ENCODE results near the gene REEP1. TPM values are rescaled to one million over a fixed set of nuclear protein-coding genes. Genes with fewer than 3 reads are reported as not detected.
"Not testable (repeated sequence)": the region's sequence is repeated elsewhere in the genome, so short reads cannot be mapped to it uniquely, and the experiment has no call there.

REEP1 gene
- total and polyA plus RNA-seq, 2 of the 13 experiments (the other 11 are each of a cell fraction or from before 2014, with no cell fraction given), result 0.27 TPM; not detected in 1

GRCh38 chr2:86228574-86228973, 108.9 kb downstream of the REEP1 start:
- Histone ChIP-seq H3K4me1 (ENCODE audit: insufficient read depth, low read length) (0 out of 2 replicates have a peak, but pooled peaks cover 10% of the 10 kb centered on the region), H3K27me3 (ENCODE audit: control insufficient read depth in 1 of 2, insufficient read depth in 2 of 2, low read length in 2 of 2) (peaks cover 5 to 20% of the 10 kb centered on the region in 2 experiments; a peak in 2 of 5 replicates)
- H3K4me3 ChIP-seq (replicated peaks in 1 of 3; ENCODE audit: insufficient read depth in 1 of 3, low read depth in 2 of 3, low read length in 3 of 3); CTCF ChIA-PET (ENCODE audit: low intra/inter-chr PET ratio, low total read pairs); FAIRE-seq; H3K79me2 ChIP-seq (ENCODE audit: insufficient read depth, low read length); intact Hi-C loops (cut with micrococcal nuclease; ENCODE audit: unreplicated experiment); H3K27ac ChIP-seq (ENCODE audit: extremely low read length, insufficient read depth, low read length); H3K9ac ChIP-seq (ENCODE audit: insufficient read depth, low read depth, low read length); in situ Hi-C loops (cut with HindIII; ENCODE audit: extremely low pct_ligation_motif_present, low pct_unique_long_range_greater_than_20kb); H3K36me3 ChIP-seq (replicated peaks in 1 of 2; ENCODE audit: control insufficient read depth in 1 of 2, insufficient read depth in 2 of 2, low read length in 2 of 2); H2AFZ ChIP-seq (ENCODE audit: low read length); DNase-seq (ENCODE audit: low spot score); ATAC-seq; H3K9me3 ChIP-seq (ENCODE audit: low read length); H3K4me2 ChIP-seq (ENCODE audit: low read depth, low read length); H4K20me1 ChIP-seq (ENCODE audit: insufficient read depth, low read length); POLR2A ChIA-PET; BruUV-seq (replicated peaks): not testable (repeated sequence)
- 51% methylated on average over 8 of the region's 8 CpGs for WGBS (ENCODE audit: low lambda C conversion rate)

GRCh38 chr2:86227685-86228084, 109.7 kb downstream of the REEP1 start:
- 15% methylated on average over 2 of the region's 2 CpGs for WGBS (ENCODE audit: low lambda C conversion rate)
- DNase-seq (ENCODE audit: low spot score) (no peak), ATAC-seq (no peak), FAIRE-seq (no peak)
- no TSS peak for BruUV-seq (replicated peaks)
- no peaks in the 10 kb centered on the region for H3K9me3 ChIP-seq (ENCODE audit: low read length)
- no peak overlapping the region for H3K27ac ChIP-seq (ENCODE audit: extremely low read length, insufficient read depth, low read length)
- no peak overlapping the region for H2AFZ ChIP-seq (ENCODE audit: low read length)
- POLR2A ChIA-PET, result no interaction called here
- no peaks in the 10 kb centered on the region for H4K20me1 ChIP-seq (ENCODE audit: insufficient read depth, low read length)
- H3K79me2 ChIP-seq (ENCODE audit: insufficient read depth, low read length), result no peaks in the 10 kb centered on the region
- peaks cover 5 to 20% of the 10 kb centered on the region in 2 experiments; a peak in 2 of 5 replicates for H3K27me3 ChIP-seq (ENCODE audit: control insufficient read depth in 1 of 2, insufficient read depth in 2 of 2, low read length in 2 of 2)
- H3K36me3 ChIP-seq (replicated peaks in 1 of 2; ENCODE audit: control insufficient read depth in 1 of 2, insufficient read depth in 2 of 2, low read length in 2 of 2), result no peaks in the 10 kb centered on the region
- no peak overlapping the region for H3K4me2 ChIP-seq (ENCODE audit: low read depth, low read length)
- peaks cover 18% of the 10 kb centered on the region; the same call in 1 of the 2 replicates for H3K4me1 ChIP-seq (ENCODE audit: insufficient read depth, low read length)
- TF ChIP-seq ADNP (CRISPR knock-in tag; IDR thresholded peaks at IDR 0.05) (no peak), MXD1 (CRISPR knock-in tag; IDR thresholded peaks at IDR 0.05) (no peak), ZFP36 (IDR thresholded peaks at IDR 0.05; ENCODE audit: borderline replicate concordance, low read depth, low read length, partially characterized antibody) (no peak), ZNF205 (CRISPR knock-in tag; IDR thresholded peaks at IDR 0.05) (no peak), HNRNPL (IDR thresholded peaks at IDR 0.05; ENCODE audit: low read depth, low read length) (no peak), ZBTB37 (CRISPR knock-in tag; IDR thresholded peaks at IDR 0.05) (no peak), RARA (CRISPR knock-in tag; IDR thresholded peaks at IDR 0.05) (no peak), ELF4 (CRISPR knock-in tag; IDR thresholded peaks at IDR 0.05; ENCODE audit: borderline replicate concordance) (no peak), ZMYM3 (CRISPR knock-in tag; IDR thresholded peaks at IDR 0.05) (peak; percentile 56), ZNF3 (CRISPR knock-in tag; IDR thresholded peaks at IDR 0.05) (peak; percentile 63; the same call in 1 of the 2 replicates), ATF2 (CRISPR knock-in tag; IDR thresholded peaks at IDR 0.05) (no peak)
- intact Hi-C loops (cut with micrococcal nuclease; ENCODE audit: unreplicated experiment) (no loop called here), in situ Hi-C loops (cut with HindIII; ENCODE audit: extremely low pct_ligation_motif_present, low pct_unique_long_range_greater_than_20kb) (no loop called here)
- CTCF ChIA-PET (ENCODE audit: low intra/inter-chr PET ratio, low total read pairs), result no interaction called here
- no peak overlapping the region for H3K4me3 ChIP-seq (replicated peaks in 1 of 3; ENCODE audit: insufficient read depth in 1 of 3, low read depth in 2 of 3, low read length in 3 of 3)
- H3K9ac ChIP-seq (ENCODE audit: insufficient read depth, low read depth, low read length), result no peak overlapping the region
